GM03348 (cell line): ENCODE results near the gene CD72.
A peak's percentile ranks its signal among the peaks of the same experiment; 100 is the strongest.
"Not testable (repeated sequence)": the region's sequence is repeated elsewhere in the genome, so short reads cannot be mapped to it uniquely, and the experiment has no call there.

Experiments
- DNase-seq: peaks from one replicate; pipeline ENCODE4 v3.0.0; 2012; ENCODE audit warnings: low spot score

The CD72 gene

DNA sequence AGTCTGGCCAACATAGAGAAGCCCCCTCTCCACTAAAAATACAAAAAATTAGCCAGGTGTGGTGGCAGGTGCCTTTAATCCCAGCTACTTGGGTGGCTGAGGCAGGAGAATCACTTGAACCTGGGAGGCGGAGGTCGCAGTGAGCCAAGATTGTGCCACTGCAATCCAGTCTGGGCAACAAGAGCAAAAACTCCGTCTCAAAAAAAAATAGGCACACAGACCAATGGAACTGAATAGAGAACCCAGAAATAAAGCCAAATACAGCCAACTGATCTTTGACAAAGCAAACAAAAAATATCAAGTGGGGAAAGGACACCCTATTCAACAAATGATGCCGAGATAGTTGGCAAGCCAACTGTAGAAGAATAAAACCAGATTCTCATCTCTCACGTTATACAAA, 29.7 kb downstream of the CD72 start:
- DNase-seq, result not testable (repeated sequence)

DNA sequence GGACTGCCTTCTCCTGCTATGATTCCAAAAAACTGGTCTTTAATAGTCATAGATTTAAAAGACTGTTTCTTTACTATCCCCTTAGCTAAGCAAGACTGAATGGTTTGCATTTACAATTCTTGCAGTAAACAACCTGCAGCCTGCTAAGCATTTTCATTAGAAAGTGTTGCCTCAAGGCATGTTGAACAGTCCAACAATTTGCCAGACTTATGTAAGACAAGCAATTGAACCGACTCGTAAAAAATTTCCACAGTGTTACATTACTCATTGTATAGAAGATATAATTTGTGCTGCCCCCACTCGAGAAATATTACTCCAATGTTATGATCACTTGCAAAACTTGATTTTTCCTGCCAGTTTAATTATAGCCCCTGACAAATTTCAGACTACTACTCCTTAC, 33.5 kb downstream of the CD72 start:
- not testable (repeated sequence) for DNase-seq

DNA sequence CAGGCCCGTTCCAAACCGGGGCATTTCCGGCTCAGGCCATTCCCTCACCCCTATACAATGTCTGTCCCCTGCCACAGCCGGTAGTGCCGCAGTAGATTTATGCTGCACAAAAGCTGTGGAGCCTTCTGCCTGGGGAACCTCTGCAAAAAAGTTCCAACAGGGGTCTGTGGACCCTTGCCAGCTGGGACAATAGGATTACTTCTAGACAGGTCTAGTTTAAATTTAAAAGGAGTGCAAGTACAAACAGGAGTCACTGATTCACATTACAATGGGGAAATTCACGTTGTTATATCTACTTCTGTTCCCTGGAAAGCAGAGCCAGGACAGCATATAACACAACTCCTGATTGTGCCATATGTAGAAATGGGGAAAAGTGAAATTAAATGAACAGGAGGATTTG, 34.7 kb downstream of the CD72 start:
- not testable (repeated sequence) for DNase-seq

DNA sequence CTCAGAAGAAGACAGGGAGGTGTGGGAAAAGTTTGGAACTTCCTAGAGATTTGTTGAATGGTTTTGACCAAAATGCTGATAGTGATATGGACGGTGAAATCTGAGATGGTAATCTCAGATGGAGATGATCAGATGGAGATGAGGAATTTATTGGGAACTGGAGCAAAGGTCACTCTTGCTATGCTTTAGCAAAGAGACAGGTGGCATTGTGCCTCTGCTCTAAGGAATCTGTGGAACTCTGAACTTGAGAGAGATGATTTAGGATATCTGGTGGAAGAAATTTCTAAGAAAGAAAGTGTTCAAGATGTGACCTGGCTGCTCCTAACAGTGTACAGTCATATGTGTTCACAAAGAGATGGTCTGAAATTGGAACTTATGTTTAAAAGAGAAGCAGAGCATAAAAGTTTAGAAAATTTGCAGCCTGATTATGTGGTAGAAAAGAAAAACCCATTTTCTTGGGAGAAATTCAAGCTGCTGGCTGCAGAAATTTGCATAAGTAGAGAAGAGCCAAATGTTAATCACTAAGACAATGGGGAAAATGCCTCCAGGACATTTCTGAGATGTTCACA, 38.5 kb downstream of the CD72 start:
- not testable (repeated sequence) for DNase-seq

DNA sequence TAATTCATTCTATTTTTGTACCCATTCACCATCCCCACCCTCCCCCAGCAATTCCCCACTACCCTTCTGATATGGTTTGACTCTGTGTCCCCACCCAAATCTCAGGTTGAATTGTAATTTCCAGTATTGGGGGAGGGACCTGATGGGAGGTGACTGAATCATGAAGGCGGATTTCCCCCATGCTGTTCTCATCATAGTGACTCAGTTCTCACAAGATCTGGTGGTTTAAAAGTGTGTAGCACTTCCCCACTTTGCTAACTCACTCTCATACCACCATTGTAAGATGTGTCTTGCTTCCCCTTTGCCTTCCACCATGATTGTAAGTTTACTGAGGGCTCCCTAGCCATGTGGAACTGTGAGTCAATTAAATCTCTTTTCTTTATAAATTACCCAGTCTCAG, 39.1 kb downstream of the CD72 start:
- DNase-seq, result no peak

DNA sequence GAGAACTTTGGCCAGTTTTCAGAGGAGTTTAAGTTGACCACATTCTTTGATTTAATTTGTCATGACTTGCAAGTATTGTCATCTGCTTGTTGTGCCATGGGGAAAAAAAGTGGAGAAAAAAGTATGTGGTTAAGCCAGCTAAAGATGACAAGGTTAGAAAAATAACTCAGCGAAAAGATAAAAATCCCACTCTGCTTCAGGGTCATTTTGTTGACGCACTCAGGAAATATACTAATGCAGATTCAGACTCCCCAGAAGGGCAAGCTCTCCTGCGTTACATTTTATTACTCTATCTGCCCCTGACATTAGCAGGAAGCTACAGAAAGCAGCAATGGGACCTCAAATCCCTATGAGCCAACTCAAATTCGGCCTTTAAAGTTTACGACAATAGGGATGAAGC, 40.7 kb downstream of the CD72 start:
- DNase-seq, result no peak

DNA sequence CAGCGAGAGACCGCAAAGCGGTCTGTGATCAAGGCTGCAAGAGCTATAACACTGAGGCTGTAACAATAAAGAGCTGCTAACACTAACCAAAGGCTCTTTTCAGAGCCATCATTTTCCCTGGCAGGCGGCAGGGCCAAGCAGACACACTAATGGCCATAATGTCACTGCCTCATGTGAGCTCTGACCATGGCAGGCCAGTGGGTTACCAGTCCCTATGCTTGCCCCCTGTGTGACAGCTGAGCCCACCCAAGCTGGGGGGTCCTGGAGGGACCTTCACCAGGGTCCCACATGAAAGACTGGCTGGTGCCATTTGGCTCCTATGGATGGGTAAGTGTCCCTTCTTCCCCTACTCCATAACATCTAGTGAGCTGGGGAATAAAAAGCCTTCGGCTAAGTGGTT, 42.7 kb downstream of the CD72 start:
- DNase-seq, result no peak

- DNase-seq, result no peak
Measured at GRCh38 chr9:35574578-35575122, 43.6 kb downstream of the CD72 start.

DNA sequence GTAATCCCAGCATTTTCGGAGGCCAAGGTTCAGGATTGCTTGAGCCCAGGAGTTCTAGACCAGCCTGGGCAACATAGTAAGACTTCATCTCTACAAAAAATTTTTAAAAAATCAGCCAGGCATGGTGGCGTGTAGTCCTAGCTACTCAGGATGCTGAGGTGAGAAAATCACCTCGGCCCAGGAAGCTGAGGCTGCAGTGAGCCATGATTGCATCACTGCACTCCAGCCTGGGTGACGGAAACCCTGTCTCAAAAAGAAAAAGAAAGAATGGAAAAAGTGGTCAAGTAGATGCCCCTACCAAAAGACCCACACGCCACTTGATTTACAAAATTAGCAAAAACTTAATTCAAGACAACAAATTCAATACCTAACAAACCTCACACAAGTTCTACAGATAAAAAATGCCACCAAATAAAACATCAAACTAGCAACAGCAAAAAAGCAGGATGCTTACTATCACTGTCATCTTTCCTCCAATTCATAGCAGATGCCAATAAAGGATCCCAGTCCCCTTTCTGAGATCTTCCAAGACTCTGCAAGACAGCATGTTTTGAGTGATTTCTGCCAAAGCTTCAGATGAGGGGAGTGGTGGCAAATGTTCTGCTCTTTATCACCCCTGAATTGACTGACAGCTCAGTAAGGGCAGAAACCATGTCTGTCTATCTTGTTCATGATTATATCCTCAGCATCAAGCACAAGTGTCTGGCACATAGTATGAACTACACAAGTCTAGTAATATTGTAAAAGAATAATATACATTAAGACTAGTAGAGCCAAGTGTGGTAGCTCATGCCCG, 47.3 kb downstream of the CD72 start:
- DNase-seq, result no peak

- no peak for DNase-seq
Measured at GRCh38 chr9:35569206-35569605, 49.0 kb downstream of the CD72 start.

DNA sequence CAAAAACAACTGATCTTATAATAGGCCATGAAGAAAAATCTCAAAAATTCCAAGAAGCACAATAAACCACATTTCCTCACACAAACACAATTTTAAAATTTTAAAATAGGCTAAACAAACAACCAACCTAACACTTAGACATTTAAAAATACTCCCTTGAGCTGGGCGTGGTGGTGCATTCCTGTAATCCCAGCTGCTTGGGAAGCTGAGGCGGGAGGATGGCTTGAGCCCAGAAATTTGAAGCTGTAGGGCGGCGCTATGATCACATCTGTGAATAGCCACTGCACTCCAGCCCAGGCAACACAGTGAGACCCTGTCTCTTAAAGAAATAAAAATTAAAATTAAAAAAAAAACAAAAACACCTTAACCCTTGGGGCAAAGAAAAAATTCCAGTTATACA, 50.0 kb downstream of the CD72 start:
- DNase-seq, result no peak

GRCh38 chr9:35566417-35566816, 51.8 kb downstream of the CD72 start:
- peak; percentile 71 for DNase-seq

GRCh38 chr9:35564658-35565061, 53.6 kb downstream of the CD72 start:
- no peak for DNase-seq

- no peak for DNase-seq
Measured at GRCh38 chr9:35563791-35564197, 54.4 kb downstream of the CD72 start.

GRCh38 chr9:35562895-35563780, 55.1 kb downstream of the CD72 start:
- no peak for DNase-seq

DNA sequence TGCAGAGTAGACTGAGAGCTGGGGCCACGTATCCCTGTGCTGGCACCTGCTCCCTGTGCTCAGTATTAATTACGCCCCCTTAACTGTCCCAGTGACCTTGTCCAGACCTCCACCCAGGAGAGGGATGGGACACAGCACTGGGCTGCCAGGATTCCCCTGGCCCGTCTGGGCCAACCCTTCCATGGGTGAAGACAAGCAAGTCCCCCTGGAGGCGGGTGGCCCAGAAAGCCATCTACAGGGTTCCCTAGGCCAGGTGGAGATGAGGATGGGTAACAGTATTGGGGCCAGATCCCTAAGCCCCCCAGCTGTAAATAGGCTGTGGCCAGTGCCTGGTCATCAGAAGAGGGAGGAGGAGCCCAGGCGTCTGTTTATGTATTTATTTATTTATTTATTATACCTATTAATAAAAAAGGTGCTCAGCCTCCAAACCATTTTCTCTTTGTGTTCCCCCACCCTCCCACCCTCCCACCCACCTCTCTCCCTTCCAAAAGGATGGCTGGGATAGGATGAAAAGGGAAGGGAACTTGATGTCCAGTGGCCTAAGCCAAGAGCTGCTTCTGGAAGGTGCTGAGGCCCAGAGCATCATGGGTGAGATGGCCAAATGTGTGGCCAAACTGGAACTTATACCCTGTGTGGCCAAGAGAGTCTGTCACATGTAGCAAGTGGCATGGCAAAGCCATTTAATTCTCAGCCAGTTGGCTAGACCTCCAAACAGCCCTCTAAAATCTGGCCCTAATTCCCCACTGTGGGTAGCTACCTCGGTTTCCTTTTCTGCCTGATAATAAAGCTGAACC, 56.5 kb downstream of the CD72 start:
- DNase-seq, result no peak

- DNase-seq, result no peak
Measured at GRCh38 chr9:35560625-35561337, 57.4 kb downstream of the CD72 start.
